Testis (tissue), 2 donors: ENCODE data around the gene OR4S2.

Source experiments
- POLR2A ChIP-seq: fragments of 450-650 bp; IDR thresholded peaks from one replicate; pipeline ENCODE4 v1.6.1; 2017; ENCODE audit warnings: antibody characterized with exemption, mild to moderate bottlenecking, moderate library complexity
- TF ChIP-seq, protein P1 (sequence below), 3 experiments: fragments of 450-650 bp in 2 of 3; fragments of 200-600 bp in 1 of 3; sonication (generic) in 1 of 3; IDR thresholded peaks; one replicate each; pipeline ENCODE4 v1.5.1; 2016 to 2019; ENCODE audit warnings: antibody characterized with exemption in 3 of 3, mild to moderate bottlenecking in 2 of 3, moderate library complexity in 1 of 3

DNA sequence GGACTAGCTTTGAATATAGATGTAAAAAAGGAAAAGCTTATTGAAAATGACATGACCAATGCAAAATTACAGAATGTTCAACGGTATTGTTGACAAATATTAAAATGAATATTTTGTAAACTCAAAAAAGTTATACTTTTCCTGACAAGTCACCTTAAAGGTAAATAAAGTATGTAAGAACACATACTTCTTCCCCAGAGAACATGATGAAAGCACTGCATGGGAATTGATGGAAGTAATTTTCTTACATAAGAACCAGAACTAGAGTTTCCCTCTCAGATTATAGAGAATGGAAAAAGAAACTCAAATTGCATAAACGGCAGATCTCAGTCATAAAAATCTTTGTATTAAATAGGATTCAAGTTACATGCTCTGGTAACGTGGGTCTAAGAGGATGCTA lies 13.3 kb upstream of the OR4S2 start, which contains the start of gene OR4P4:
- TF ChIP-seq, protein P1, sequence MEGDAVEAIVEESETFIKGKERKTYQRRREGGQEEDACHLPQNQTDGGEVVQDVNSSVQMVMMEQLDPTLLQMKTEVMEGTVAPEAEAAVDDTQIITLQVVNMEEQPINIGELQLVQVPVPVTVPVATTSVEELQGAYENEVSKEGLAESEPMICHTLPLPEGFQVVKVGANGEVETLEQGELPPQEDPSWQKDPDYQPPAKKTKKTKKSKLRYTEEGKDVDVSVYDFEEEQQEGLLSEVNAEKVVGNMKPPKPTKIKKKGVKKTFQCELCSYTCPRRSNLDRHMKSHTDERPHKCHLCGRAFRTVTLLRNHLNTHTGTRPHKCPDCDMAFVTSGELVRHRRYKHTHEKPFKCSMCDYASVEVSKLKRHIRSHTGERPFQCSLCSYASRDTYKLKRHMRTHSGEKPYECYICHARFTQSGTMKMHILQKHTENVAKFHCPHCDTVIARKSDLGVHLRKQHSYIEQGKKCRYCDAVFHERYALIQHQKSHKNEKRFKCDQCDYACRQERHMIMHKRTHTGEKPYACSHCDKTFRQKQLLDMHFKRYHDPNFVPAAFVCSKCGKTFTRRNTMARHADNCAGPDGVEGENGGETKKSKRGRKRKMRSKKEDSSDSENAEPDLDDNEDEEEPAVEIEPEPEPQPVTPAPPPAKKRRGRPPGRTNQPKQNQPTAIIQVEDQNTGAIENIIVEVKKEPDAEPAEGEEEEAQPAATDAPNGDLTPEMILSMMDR (IDR thresholded peaks at IDR 0.05): no peak
- no peak for TF ChIP-seq POLR2A
